Central memory CD4-positive, alpha-beta T cell (primary cell): ENCODE measurements around the gene ZNF202.
"Not testable (repeated sequence)": the region's sequence is repeated elsewhere in the genome, so short reads cannot be mapped to it uniquely, and the experiment has no call there.

Source experiments
- DNase-seq: peaks from one replicate; pipeline ENCODE4 v3.0.0; 2022

Gene ZNF202

GRCh38 chr11:123740787-123741158 lies 687 bp downstream of the ZNF202 start:
- no peak for DNase-seq

DNA sequence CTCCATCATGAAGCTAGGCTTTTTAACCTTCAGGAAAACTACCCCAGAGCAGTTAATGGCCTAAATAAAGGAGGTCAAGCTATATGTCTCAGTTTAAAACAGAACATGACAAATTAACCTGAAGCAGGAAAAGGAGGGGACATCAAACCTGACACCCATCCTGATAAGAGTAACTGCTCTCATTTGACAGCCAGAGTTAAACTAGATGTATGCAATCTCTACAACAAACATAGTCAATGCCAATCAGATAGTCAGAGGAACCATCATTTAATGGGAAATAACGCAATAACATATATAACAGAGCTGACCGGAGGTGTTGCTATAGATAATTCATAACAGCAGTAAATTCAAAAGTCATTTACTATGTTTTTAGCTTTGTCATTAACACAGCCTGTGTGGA lies 3.1 kb downstream of the ZNF202 start:
- DNase-seq = no peak

DNA sequence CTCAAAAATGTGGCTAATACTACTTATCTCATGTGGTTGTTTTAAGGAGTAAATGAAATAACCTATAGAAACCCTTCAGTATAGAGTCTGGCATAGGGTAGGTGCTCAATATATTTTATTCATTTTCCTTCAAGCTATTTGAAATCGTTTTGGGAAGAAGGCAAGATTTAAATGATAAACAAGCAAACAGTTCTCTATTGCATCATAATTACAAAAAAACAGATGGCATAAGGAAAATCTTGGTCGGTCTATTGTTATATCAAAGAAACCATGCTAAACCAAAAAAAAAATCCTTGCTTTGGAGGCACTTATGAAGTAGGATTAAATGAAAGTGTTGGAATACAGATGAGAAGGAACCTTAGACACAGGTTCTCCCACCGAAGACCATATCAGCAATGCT lies 4.7 kb downstream of the ZNF202 start:
- no peak for DNase-seq

DNA sequence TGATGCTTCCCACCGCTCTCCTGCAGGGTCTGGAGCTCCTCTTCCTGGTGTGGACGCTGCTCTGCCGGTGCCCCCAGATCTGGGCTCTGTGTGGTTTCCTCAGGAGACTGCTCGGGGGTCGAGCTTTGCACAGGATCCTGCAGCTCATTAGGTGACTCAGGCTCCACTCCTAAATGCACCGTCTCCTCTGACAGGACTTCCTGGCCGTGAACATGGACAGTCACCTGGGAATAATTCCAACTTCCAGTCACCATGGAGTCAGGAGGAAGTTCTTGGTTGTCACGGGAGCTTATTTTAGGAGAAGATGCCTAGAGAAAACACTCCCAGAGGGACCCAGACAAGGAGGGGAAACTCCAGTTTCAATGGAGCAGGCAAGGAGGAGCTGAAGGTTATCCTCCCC lies 11.9 kb downstream of the ZNF202 start:
- DNase-seq = no peak

DNA sequence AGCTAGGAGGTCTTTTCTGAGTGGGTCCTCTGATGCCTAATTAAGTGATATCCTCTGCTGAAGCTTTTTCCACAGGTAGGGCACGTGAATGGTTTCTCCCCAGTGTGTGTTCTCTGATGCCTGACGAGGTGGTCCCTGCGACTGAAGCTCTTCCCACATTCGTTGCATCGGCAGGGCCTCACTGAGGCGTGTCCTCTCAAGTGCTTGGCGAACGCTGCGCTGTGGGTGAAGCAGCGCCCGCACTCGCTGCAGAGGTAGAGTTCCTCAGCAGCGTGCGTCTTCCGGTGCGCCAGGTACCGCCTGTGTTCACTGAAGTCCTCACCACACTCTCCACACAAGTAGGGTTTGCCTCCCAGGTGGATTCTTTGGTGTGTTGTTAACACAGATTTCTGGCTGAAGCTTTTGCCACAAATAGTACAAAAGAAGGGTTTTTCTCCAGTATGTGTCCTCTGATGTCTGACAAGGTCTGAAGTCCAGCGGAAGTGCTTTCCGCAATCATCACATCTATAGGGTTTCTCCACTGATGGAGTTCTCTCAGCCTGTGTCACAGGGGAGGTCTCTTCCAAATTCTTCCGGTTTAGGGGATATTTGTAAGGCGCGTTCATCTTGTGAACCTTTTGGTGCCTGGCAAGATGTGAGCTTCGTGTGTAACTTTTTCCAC lies 15.3 kb downstream of the ZNF202 start:
- DNase-seq = no peak

DNA sequence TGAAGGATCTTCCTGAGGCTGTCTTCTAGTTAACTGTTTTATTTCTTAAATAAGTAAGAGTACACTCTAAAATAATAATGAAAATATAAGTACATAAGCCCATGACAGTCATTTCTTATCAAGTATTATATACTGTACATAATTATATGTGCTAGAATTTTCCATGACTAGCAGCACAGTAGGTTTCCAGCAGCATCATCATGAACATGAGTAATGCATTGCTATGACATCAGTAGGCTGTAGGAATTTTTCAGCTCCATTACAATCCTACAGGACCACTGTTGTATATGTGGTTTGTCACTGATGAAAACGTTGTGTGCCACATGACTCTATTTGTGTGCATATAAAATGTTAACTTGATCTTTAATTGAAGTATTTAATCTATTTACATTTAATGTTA lies 22.0 kb downstream of the ZNF202 start:
- no peak for DNase-seq

GRCh38 chr11:123718469-123718868 lies 23.0 kb downstream of the ZNF202 start:
- no peak for DNase-seq

DNA sequence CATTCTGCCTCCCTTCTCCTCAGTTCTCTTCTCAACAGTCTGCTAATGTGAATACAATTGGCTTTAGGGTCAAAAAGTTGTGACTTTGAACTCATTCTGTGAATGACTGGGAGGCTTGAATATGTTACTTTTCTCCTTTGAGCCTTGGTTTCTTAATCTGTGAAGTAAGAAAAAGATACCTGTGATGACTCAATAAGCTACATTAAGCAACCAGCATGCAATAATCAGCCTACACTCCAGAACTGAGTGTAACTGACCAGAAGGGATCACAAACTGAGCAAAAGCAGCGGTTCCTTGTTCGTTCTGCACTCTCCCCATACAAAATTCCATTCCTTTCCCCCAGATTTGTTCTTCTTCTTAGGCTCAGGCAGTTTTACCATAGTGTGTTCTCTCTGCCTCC lies 23.4 kb downstream of the ZNF202 start:
- DNase-seq = no peak

DNA sequence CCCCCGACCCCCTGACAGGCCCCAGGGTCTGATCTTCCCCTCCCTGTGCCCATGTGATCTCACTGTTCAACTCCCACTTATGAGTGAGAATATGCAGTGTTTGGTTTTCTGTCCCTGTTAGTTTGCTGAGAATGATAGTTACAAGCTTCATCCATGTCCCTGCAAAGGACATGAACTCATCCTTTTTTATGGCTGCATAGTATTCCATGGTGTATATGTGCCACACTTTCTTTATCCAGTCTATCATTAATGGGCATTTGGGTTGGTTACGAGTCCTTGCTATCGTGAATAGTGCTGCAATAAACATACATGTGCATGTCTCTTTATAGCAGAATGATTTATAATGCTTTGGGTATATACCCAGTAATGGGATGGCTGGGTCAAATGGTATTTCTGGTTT lies 28.8 kb downstream of the ZNF202 start:
- DNase-seq = not testable (repeated sequence)

GRCh38 chr11:123707606-123708205 lies 33.8 kb downstream of the ZNF202 start:
- peak; percentile 21 for DNase-seq

DNA sequence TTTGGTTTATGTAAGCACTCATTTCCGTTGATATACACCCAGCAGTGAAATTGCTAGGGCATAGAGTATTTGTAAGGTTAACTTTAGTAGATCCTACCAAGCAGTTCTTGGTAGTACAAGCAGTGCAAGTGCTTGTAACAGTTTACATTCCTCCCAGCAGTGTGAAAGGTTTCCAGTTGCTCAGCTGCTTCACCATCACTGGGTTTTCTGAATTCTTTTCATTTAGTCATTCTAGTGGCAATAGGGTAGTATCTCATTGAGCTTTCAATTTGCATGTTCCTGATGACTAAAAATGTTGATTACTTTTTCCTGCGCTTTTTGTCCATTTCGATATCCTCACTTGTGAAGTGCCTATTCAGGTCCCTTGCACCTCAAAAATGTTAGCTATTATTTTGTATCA lies 34.3 kb downstream of the ZNF202 start:
- DNase-seq = no peak

DNA sequence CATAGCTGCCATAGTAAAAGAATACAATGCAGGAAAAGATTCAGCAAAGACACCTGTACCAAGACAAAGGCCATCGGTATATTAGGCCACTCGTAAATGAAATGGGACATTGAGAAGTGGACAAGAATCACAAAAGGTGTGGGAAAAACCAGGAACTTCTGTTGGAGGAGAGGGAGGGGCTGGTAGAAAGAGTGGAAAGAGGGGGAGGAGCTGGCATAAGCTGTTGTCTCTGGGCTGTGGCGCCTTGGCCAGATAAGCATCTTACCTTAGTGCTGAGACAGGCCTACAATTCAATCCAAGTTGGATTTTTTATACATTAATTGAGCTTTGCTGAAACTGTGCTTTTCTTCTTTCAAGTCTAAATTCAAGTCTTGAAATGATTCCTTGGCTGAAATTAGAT lies 37.1 kb downstream of the ZNF202 start:
- DNase-seq = no peak

- DNase-seq = no peak
These were observed 38.8 kb downstream of the ZNF202 start for GRCh38 chr11:123702696-123703095.

DNA sequence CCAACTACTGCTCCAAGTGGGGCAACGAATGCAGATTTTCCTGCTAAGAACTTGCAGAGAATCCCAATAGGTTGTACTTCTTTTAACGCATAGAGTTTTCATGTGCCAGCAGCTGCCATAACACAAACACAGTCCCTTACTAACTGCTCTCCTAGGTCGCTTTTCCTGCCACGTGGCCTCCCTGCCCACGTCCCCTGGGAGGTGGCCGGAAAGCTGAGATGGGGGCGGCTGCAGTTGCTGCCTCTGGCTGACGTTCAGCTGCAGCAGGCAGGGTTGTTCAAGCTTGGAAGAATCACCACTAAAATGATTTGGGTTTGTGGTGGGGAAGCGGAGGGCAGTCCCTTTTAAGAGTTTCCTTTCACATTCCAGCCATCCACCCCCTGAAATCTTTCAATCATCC lies 39.3 kb downstream of the ZNF202 start:
- no peak for DNase-seq

DNA sequence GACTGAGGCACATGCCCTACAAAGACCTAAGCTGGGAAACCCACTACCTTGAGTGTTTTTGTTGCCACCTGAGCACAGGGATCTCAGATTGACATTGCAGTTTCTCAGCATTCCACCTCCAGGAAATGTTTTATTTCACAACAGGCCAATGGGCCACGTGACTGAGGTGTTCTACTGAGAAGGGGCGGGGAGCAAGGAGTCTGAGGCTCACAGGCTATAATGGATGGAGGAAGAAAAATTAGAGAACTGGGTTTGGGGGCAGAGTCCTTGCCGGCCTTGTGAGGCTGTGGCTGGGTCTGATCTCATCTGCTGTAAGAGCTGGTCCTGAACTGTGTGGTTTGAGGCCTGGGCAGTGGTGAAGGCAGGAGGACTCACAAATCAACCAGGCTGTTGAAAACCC lies 40.7 kb downstream of the ZNF202 start:
- DNase-seq = no peak

DNA sequence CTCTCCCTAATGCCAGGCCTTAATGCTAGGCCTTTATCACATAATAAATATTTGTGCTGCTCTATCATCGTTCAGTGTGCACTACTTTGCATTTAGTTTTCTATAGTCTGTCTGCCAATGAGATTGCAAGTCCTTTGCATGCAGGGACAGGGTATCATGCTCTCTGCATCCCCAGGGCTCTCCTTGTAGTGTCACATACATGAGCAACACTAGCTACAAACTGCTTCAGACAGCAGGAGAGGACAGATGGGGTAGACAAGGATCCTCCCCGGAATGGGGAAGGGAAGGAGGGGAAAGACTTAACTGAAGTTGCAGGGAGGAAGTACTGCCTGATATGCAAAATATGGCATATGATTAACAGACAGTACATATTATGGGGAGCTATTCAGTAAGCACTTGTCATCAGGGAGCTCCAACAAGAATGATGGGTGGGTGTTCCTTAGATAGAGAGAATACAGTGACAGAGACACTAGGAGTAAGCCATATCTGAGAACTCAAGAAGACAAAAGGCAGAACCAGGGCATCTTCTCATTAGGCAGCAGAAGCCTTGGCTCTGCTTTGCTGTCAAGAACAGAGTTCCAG lies 42.8 kb downstream of the ZNF202 start:
- DNase-seq = no peak

GRCh38 chr11:123696183-123696582 lies 45.3 kb downstream of the ZNF202 start:
- DNase-seq = no peak

- no peak for DNase-seq
These were observed 46.2 kb downstream of the ZNF202 start for GRCh38 chr11:123695231-123695630.

DNA sequence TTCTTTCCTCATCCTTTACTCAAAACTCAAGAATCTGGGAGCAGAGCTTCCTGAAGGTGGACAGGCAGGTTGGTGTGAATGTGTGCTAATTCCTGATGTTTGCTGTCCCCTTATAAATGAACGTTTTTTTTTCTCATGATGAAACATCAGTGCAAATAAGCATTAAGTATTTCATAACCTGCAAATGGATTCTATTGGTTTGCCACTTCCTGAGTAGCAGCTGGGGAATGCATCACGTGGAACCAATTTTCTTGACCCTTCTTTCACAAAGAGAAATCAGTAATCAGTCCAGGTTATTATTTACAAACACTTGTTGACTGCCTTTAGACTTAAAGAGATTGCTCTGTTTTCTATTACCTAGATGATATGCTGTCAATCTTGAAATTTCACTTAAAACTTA lies 46.9 kb downstream of the ZNF202 start:
- no peak for DNase-seq

GRCh38 chr11:123692961-123693360 lies 48.5 kb downstream of the ZNF202 start:
- no peak for DNase-seq

DNA sequence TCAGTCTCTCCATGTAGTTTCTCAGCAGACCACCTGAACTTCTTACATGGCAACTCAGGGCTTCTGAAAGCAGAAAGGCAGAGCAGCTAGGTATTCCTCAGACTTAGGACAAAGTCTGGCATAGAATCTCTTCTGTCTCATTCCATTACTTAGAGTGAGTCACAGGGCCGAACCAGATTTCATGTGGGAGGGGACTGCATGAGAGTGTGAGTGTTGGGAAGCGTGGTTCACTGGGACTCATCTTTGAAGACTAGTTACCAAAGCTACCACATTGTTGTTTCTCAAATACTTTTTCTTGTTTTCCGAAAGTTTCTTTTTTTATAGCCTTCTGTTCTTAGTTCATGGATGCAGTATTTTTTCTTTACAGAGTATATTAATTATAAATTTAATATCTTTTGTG lies 51.0 kb downstream of the ZNF202 start:
- DNase-seq = no peak

DNA sequence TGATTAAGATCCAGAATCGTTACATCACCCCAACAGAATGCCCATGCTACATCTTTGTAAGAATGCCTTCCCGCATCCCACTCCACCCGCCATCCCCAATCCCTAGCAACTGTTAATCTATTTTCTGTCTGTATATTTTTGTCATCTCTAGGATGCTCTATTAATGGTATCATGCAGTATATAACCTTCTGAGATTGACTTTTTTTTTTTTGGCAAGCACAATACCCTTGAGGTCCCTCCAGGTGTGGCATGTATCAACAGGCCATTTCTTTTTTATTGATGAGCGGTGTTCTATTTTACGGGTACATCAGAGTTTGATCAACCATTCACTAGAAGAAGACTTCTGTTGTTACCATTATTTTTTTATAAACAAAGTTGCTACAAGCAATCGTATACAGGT lies 56.9 kb downstream of the ZNF202 start:
- no peak for DNase-seq

DNA sequence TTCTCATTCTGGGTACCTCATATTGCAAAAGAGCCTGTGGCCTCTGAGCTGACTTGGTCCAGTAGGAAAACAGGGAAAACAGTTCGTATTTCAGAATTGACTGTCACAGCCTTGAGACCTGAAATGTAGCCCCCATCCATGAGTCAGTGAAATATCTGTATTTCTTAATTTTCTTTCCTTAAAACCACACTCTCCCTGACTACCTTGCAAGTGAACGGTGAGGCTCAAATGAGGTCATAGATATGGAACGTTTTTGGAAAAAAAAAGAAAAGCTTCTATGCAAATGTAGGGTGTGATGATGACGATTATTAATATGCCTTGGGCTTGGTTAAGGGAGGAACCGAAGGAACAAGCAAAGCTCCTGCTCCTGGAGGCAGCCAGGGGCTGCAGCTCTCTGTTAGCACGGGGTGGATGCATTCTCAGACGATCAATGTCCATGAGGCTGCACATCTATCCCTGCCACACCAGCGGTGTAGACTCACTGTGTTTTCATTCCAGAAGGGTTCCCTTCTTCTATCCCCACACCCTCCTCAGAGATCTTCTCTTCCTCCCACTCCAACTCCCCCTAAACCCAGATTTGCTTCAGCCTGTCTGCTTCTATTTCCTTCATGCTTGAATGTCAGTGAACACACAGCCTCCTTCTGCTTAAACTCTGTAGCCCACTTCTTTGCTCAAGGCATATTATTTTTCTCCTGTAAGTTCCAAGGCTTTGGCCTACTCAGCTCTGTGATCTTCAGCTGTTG lies 57.9 kb downstream of the ZNF202 start:
- DNase-seq = no peak
